Stimulated activated CD8-positive, alpha-beta memory T cell treated with anti-CD3 and anti-CD28 coated beads, Interleukin-2, amount 100 ng/mL, for 1 hour (primary cell): ENCODE measurements around the gene GPR148.

ENCODE experiments used
- DNase-seq, 2 donors: peaks; one replicate each; pipeline ENCODE4 v3.0.0-alpha.2; 2020; ENCODE audit warnings: low read depth in 2 of 2

The GPR148 gene

GRCh38 chr2:130768191-130768855 is 39.5 kb downstream of the GPR148 start:
- DNase-seq: no peak

- no peak for DNase-seq
Observed at GRCh38 chr2:130769343-130769907, 40.6 kb downstream of the GPR148 start.

DNA sequence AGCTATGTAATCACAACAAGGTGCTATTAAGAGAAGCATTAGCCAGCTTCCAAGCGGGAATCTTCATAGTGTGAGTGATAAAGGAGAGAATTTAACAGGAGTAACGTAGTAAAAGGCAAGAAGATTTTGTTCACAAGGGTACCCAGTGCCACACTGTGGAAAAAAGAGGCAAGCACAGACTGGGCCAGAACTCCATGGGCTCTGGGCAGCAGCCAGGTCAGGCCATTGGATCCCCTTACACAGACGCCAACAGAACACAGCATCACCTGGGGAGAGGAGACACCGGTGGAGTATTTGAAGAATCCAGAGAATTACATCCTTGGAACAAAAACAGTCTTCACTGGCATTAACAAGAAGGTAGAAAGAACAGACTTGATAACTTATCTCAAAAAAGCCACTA is 47.7 kb downstream of the GPR148 start:
- DNase-seq: no peak

DNA sequence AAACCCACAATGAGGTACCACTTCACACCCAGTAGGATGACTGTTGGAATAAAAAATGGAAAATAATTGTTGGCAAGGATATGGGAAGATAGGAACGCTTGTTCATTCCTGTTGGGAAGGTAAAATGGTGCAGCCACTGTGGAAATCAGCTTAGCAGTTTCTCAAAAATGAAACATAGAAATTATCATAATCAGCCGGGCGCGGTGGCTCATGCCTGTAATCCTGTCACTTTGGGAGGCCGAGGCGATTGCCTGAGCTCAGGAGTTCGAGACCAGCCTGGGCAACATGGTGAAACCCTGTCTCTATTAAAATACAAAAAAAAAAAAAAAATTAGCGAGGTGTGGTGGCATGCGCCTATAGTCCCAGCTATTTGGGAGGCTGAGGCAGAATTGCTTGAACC is 49.9 kb downstream of the GPR148 start:
- DNase-seq: no peak
